GM18526 (cell line): ENCODE results near the gene PITPNB.

Experiments used
- POLR2A ChIP-seq: IDR thresholded peaks from 3 replicates; pipeline ENCODE4 v1.6.1; 2011; ENCODE audit not compliant: insufficient read length; ENCODE audit errors: extremely low read depth

PITPNB gene

DNA sequence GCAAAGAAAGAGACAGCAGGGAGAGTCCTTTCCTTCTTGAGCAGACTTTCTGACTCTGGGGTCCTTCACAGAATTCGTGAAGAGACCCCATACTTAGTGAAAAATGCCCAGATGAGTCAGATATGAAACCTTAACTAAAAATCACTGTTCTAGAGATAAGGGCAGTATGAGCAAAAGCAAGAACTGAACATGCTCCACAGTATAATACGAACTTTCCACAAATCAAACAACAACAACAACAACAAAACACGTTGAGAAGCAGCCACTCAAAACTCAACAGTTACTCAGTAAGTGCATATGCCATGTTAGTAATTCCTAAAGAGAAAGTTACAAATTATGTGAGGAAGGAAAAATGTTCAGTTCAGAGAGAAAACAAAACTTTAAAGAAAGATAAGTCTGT is 44.3 kb downstream of the PITPNB start:
- TF ChIP-seq POLR2A, result no peak

DNA sequence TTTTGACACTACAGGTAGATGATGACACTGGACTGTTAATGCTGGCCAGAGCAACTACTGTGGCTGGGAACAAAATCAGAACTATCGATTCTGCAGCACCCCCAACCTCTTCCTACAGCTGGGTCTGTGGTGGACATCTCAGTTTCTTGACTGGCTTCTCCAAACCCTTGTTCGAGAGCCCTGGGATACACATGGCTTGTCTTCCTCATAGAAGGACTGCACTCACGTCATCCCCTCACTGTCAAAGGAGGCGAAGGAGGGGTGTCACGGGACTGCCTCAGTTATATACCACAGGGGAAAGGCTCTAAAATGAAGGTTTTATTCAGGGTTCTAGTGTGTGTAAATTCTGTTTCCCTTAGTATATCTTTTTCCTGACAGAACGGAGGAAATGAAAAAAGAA is 44.9 kb downstream of the PITPNB start:
- no peak for TF ChIP-seq POLR2A

DNA sequence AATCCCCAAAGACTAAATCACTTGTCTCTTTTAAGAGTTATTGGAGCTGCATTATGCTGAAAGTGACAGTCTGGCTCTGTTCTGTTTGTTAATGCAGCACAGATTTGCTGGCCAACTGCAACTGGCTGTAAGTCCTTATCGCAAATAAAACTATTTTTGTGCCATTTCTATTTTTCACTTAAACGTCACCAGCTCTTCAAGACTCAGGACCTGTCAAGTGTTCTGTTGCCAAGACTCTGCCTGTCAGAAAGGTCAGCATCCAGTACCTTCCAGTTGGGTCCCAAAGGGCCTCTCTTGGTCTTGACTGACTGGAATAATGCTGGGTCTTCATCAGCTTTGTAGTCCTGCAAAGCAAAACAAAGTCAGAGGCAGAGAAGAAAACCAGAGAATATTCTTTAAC is 45.6 kb downstream of the PITPNB start:
- no peak for TF ChIP-seq POLR2A

DNA sequence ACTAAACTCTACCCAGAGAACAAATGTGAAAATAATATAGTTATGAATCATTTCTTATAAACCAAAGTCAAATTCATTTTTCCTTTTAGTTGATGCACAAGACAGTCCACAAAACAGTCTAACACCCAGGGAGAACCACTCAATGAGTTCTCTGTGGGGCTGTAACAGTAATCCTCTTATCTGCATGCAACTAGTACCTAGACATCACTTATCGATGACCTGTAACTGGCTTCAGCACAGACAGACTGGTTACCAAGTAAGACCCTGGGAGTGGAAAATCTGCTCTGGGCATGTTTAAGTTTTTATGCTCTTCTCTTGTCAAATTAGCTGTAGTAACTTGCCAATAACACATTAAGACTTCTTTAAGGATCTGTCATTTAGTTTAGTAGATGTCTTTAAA is 46.6 kb downstream of the PITPNB start:
- TF ChIP-seq POLR2A, result no peak

DNA sequence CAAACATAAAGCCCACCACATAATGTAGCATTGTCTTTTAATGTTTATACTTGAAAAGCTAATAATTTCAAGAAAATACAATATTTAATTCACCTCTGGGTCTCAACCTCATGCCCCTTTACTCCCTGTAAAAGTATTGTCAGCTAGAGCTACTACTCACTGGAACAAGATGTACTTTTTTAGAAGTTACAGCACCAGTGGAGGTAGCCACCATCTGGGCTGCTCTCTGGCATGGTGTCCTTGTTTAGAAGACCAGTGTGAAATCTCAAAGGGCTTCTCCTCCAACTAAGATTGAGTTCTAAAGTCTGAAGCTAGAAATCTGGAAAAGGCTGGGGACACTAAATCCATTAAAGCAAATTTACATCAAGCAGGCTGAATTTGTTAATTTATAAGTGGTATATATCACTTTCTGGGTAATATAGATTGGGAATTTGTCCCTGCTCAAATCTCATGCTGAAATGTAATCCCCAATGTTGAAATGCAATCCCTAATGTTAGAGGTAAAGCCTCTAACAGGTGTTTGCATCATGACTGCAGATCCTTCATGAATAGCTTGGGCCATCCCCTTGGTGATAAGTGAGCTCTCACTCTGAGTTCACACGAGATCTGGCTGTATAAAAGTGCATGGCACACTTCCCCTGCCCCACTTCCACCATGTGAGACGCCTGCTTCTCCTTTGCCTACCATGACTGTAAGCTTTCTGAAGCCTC is 47.6 kb downstream of the PITPNB start:
- no peak for TF ChIP-seq POLR2A

DNA sequence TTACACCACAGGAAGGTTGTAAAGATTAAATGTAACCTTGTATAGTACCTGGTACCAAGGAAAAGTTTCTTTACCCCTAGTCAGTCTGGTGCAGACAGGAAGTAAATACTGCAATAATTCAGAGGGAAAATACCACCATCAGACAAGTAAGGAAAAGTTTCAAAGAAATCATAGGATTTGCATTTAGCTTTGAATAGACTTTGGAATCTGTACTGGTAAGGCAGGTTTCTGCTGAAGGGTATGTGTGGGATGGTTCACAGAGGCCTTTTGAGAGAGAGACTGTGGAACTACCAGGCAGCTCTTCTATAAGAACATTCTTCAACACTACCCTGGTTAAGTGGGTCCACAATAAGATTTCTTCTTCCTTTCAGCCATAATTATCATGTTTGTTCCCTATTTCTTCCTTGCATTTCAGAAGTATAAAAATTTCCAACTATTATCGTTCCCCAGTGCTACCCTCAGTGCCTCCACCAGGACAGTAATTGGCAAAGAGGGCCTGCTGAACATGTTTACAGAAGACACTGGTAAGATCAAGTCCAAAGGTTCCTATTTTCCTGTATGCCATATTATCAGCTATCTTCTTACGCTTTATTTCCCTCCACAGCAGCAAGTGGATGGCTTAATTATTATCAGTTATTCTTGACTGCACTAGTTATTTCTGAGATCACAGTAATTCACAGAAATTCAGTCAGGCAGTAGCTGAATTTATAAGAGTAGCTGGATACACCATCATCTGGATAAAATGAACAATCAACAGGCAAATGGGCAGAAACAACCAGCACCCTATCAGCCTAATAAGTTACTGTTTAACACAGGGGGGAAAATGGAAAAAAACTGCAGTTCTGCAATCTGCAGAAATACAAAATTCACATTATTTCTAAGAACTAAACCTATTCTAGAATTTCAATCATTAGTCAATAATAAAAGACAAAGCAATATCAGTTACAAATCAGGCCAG is 48.5 kb downstream of the PITPNB start:
- no peak for TF ChIP-seq POLR2A

DNA sequence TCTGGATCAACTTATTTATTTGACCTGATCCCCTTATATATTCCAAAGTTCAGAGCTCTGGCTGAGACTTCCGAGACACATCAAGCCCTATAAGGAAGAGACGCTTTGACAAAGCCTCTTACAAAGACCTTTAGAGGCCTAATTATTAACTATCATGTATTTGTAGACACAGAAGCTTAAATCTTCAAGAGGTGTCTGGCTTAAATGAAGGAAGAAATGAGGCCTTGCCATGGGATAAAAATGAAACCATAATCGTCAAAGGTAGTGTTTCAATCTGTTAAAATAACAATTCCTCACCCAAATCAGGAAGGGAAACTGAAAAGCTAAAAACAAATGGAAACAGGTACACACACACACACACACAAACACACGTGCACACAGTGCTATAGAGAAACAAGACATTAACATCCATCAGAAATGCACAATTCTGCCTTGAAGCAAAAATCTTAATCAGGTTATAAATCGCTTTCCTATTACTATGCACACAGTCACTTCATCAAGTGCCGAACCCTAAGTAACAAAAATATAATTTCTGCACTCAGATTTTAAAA is 50.2 kb downstream of the PITPNB start:
- no peak for TF ChIP-seq POLR2A

DNA sequence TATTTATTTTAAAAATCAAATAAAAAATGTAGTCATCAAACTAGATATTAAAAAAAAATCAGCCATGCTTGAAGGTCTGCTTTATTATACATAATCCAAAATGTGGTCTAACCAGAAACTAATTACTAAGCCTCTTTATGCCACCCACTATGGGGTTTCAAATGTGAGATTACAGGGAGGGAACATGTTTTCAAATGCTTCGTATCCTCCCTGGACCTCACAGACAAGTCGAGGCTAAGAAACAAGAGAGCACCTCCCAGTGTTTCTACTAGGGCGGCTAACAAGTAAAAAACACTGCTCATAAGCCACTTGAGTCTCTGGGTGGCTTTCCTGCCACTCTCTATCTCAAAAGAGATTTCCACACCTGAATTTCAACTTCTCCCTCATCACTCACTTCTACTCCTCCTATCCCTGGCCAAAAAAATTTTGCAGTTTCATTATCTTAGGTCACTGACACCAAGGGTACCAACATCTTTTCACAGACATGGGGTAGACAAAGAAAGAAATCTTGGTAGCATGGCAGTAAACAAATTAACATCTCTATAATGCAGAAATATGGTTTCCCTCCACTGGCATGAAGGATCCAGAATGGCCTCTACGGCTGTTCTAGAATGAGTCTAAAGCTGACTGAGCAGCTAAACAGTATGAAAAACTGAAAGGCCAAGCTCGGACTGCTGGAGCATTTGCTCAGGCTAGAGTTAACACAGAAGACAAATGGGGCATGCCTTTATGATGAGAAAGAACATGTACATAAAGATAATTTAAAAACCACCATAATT is 50.9 kb downstream of the PITPNB start:
- no peak for TF ChIP-seq POLR2A

DNA sequence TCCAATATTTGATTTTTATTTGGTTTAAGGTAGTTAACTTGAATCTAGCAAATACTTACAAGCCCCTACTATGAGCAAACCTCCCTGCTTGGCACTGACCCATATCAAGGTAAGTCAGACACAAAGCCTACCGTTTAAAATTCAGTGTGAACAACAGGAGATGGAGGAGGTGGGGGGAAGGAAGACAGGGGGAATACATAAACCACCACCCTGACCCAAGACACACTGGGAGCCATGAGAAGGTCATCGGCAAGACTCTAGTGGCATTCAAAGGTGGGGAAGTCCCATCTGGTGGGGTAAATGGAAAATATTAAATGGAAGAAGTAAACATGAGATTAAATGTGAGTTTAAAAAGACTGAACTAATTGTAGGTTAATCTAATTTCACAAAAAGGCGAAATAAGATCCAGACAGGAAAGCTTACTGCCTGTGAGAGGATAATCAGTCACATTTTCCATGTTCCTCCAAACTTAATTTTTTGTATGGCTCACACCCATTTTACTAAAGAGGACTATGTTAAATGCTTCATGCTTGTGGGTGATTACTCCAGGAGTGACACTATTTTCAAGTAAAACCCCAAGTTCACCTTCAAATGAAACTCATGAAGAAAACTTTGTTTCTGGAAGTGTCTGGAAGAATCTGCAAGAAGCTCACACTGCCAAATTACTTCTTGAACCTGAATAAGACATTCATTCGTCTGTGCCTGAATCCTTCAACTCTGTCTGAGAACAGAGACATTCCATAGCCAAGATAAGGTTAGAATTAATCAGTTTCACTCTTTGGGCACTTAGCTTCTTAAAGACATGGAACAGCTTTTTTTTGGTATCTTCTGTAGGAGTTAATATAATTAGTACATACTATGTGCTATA is 51.7 kb downstream of the PITPNB start:
- no peak for TF ChIP-seq POLR2A

DNA sequence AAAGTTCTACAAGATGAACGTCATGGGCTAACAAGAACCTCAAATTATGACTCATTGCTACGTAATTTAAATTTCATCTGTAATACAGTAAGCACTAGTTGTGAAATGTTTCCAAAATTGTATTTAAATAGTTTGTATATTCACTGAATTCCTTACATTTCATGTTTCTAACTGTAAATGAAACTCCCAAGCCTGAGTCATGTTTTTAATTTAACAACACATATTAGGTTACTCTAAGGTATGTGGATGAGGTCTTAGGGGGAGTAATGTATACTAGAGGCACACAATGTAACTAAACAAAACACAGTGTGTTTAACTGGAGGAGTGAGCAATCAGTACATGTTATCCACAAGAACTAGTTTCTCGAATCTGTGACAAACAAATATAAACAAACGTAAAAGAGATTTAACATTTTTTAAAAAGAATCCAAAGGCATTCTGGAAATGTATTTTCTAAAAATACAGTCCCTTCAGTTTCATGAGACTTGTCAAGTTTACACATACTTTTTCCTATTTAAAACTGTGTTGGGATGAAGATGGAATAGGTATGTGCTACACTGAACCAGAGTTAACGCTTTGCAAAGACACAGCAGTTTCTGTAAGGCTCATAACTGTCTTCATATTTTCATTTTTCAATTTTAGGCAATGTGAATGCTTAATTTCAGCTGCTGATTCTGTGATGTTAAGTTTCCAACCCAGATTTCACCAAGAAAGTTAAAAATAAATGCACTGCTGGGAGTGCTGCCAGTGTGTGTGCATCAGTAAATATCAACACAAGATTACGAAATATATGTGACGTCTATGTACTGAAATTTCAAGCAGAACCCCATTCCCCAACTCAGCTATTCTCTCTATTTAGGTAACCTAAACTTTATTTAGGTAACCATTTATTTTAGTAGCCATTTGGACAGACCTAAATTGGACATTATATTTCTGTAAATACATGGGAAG is 52.6 kb downstream of the PITPNB start:
- no peak for TF ChIP-seq POLR2A

DNA sequence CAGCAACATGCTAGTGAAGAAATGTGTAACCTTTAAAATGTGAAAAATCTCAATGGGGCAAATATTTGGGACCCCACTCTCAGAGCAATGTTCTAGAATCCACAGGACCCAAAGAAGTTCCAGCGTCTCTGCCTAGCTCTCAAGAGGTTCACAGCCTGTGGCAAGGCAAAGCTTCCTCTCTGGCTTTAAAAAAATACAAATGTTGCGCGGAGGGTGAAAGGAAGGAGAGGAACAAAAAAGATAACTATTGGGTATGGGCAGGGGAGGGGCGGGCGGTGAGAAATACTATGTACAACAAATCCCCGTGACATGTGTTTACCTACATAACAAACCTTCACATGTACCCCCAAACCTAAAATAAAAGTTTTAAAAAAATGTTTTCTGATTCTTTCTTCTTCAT is 53.6 kb downstream of the PITPNB start:
- TF ChIP-seq POLR2A, result no peak

DNA sequence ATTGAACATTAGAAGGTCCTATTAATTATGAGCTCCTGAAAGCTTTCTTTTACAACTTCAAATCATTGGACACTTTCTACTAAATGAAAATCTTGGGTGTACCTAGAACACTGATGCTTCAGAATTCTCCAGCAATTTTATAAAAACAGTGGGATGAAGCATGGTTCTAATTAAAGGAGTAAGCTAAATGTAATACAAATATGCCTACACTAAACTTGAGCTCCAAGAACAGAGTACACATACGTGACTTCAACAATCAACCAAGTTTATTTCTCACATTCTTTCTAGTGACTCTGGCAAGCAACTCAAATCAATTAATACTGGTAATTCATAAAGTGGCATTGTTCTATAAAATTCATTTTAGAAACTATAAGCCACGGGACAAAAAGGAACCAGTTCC is 55.5 kb downstream of the PITPNB start:
- TF ChIP-seq POLR2A, result no peak

DNA sequence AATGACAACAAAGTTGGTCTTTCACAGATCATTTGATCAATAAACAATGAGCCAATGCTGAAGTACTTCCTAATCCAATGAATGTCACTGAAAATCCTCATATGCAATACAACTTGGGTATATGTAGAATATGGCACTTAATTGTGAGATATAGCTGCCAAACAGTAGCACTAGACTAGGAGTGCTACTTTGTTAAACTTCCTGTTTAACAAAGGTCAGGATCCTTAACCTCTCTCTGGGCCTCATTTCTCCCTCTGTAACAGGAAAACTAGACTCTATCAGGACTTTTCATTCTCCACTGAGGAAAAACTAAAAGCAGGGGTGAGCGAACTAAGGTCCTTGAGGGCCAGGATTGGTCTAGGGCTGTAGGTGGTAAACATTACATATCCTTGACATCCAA is 56.1 kb downstream of the PITPNB start:
- no peak for TF ChIP-seq POLR2A
